K562 (cell line): ENCODE measurements around the gene AFF1. TPM values are rescaled to one million over a fixed set of nuclear protein-coding genes. Genes with fewer than 3 reads are reported as not detected.

Source experiments
- CBFA2T3 ChIP-seq: fragments of 450-650 bp; IDR thresholded peaks from 2 replicates; pipeline ENCODE4 v1.6.1; 2017
- CHD2 ChIP-seq: IDR thresholded peaks from 2 replicates; pipeline ENCODE4 v1.6.1; 2011; ENCODE audit warnings: low read depth, low read length
- ESRRA ChIP-seq: fragments of 450-650 bp; IDR thresholded peaks from 2 replicates; pipeline ENCODE4 v1.6.1; 2014; ENCODE audit warnings: low read depth, mild to moderate bottlenecking, moderate library complexity, borderline replicate concordance
- FOXA3 ChIP-seq, 2 experiments: fragments of 450-650 bp in 1 of 2; sonication (generic) in 1 of 2; formaldehyde crosslinking; IDR thresholded peaks in 1 of 2; conservative IDR thresholded peaks in 1 of 2; 2 replicates each; pipeline versions ENCODE4 v1.4.0 to v1.8.0; 2020 to 2022; ENCODE audit warnings: mild to moderate bottlenecking in 2 of 2, missing genetic modification reagents in 1 of 2
- FOXJ2 ChIP-seq: fragments of 200-800 bp; sonication (Bioruptor generic); IDR thresholded peaks from 2 replicates; pipeline ENCODE4 v1.6.1; 2016; ENCODE audit warnings: missing genetic modification characterization, missing compliant biosample characterization
- HMGN3 ChIP-seq: IDR thresholded peaks from 2 replicates; pipeline ENCODE4 v1.6.1; 2011; ENCODE audit warnings: borderline replicate concordance, low read depth, mild to moderate bottlenecking, mixed read lengths, low read length; ENCODE audit not compliant: insufficient read length; ENCODE audit errors: extremely low read depth
- HNRNPLL ChIP-seq: fragments of 200-400 bp; formaldehyde crosslinking; IDR thresholded peaks from 2 replicates; pipeline ENCODE4 v1.6.1; 2017; ENCODE audit warnings: low read length, low read depth, mild to moderate bottlenecking; ENCODE audit not compliant: poor library complexity, severe bottlenecking
- ILK ChIP-seq: fragments of 450-650 bp; IDR thresholded peaks from 2 replicates; pipeline ENCODE4 v1.6.1; 2016; ENCODE audit warnings: missing genetic modification characterization, low read depth, mild to moderate bottlenecking, missing compliant biosample characterization, moderate library complexity, borderline replicate concordance
- MEIS2 ChIP-seq: fragments of 450-650 bp; IDR thresholded peaks from 2 replicates; pipeline ENCODE4 v1.6.1; 2014; ENCODE audit warnings: mild to moderate bottlenecking; ENCODE audit not compliant: partially characterized antibody
- NKRF ChIP-seq: fragments of 450-650 bp; IDR thresholded peaks from 2 replicates; pipeline ENCODE4 v1.6.1; 2016; ENCODE audit warnings: borderline replicate concordance
- NR1H2 ChIP-seq: sonication (generic); formaldehyde crosslinking; IDR thresholded peaks from 2 replicates; pipeline ENCODE4 v1.4.0; 2020; ENCODE audit warnings: mild to moderate bottlenecking, missing genetic modification reagents
- PATZ1 ChIP-seq: fragments of 250-450 bp; sonication (Bioruptor Pico); IDR thresholded peaks from 2 replicates; pipeline ENCODE4 v1.5.0; 2020; ENCODE audit warnings: mild to moderate bottlenecking, borderline replicate concordance
- POLR3A ChIP-seq: IDR thresholded peaks from 2 replicates; pipeline ENCODE4 v1.6.1; 2011; ENCODE audit warnings: borderline replicate concordance, mild to moderate bottlenecking, moderate library complexity; ENCODE audit not compliant: insufficient read length, insufficient read depth; ENCODE audit errors: extremely low read depth
- POLR3G ChIP-seq: IDR thresholded peaks from 2 replicates; pipeline ENCODE4 v1.6.1; 2011; ENCODE audit not compliant: insufficient read length, insufficient replicate concordance; ENCODE audit errors: extremely low read depth
- SAP30 ChIP-seq: fragments of 200-600 bp; sonication (generic); IDR thresholded peaks from 2 replicates; pipeline ENCODE4 v1.6.1; 2012; ENCODE audit warnings: borderline replicate concordance, low read depth, mild to moderate bottlenecking, moderate library complexity, low read length, control low read depth, inconsistent platforms; ENCODE audit not compliant: insufficient read depth, poor library complexity, severe bottlenecking
- SMAD4 ChIP-seq: fragments of 250-450 bp; sonication (Bioruptor Pico); conservative IDR thresholded peaks from 2 replicates; pipeline ENCODE4 v1.8.0; 2021; ENCODE audit warnings: inconsistent platforms, mild to moderate bottlenecking, moderate library complexity
- SMARCA4 ChIP-seq: fragments of 450-650 bp; IDR thresholded peaks from 2 replicates; pipeline ENCODE4 v1.6.1; 2016
- STAG1 ChIP-seq: sonication (generic); formaldehyde crosslinking; IDR thresholded peaks from 2 replicates; pipeline ENCODE4 v1.5.0; 2020; ENCODE audit warnings: missing genetic modification reagents, borderline replicate concordance
- THAP12 ChIP-seq: fragments of 250-450 bp; sonication (Bioruptor Pico); IDR thresholded peaks from 2 replicates; pipeline ENCODE4 v1.9.0; 2021; ENCODE audit warnings: mild to moderate bottlenecking, inconsistent platforms
- ZNF175 ChIP-seq: fragments of 200-800 bp; sonication (Bioruptor generic); IDR thresholded peaks from 2 replicates; pipeline ENCODE4 v1.6.1; 2016; ENCODE audit warnings: low read depth, mild to moderate bottlenecking, missing genetic modification characterization, missing compliant biosample characterization
- ZNF354B ChIP-seq: fragments of 250-450 bp; sonication (Bioruptor Pico); IDR thresholded peaks from 2 replicates; pipeline ENCODE4 v1.4.0; 2020
- ZNF436 ChIP-seq: fragments of 250-450, 450-650 bp; sonication (Bioruptor Pico); formaldehyde crosslinking; IDR thresholded peaks from 2 replicates; pipeline ENCODE4 v1.7.0; 2020; ENCODE audit warnings: mild to moderate bottlenecking
- ZNF586 ChIP-seq: fragments of 450-650 bp; formaldehyde crosslinking; conservative IDR thresholded peaks from 2 replicates; pipeline ENCODE4 v1.4.0; 2020; ENCODE audit warnings: mild to moderate bottlenecking, moderate library complexity
- polyA plus RNA-seq, 8 experiments: library from polyadenylated mRNA; depleted of rRNA in 4 of 8; stranded (reverse) in 5 of 8; unstranded in 3 of 8; fragments of >200 nt; fragmentation: Nextera tagmentation in 2 of 8; fragmentation: Illumina TruSeq in 1 of 8; extraction: Ambion mirVana in 2 of 8; extraction: Trizol in 1 of 8; gene quantifications; 2 replicates each; pipeline versions ENCODE4 v1.2.1 to v1.2.3, GENCODE V29; 2011 to 2014; ENCODE audit warnings: inconsistent platforms in 1 of 8, missing spikeins in 1 of 8
- total RNA-seq, 7 experiments: library from RNA; depleted of rRNA in 6 of 7; stranded (reverse); fragments of >200 nt in 6 of 7; fragmentation: Illumina TruSeq in 2 of 7; extraction: Trizol in 2 of 7; gene quantifications; 2 replicates each; pipeline versions ENCODE4 v1.2.1 to v1.2.3, GENCODE V29; 2011 to 2021; ENCODE audit warnings: low replicate concordance in 1 of 7

AFF1 gene
- total and polyA plus RNA-seq, 9 of the 15 experiments (the other 6 are each of a cell fraction or from before 2014, with no cell fraction given): 4.1 to 47.5 (median 17.2) TPM

- no peak for TF ChIP-seq HMGN3
- TF ChIP-seq STAG1 (CRISPR knock-in tag): no peak
- peak; percentile 64; the same call in 1 of the 2 replicates for TF ChIP-seq SMARCA4
- TF ChIP-seq CBFA2T3: peak; percentile 95
- TF ChIP-seq SMAD4 (CRISPR knock-in tag): 0 out of 2 replicates have a peak, but pooled peaks have one; percentile 62
- no peak for TF ChIP-seq ZNF354B (CRISPR knock-in tag)
- no peak for TF ChIP-seq ZNF586 (CRISPR knock-in tag)
- no peak for TF ChIP-seq MEIS2
- no peak for TF ChIP-seq THAP12 (CRISPR knock-in tag)
- TF ChIP-seq PATZ1 (CRISPR knock-in tag): no peak
- TF ChIP-seq ILK (tag): no peak
- TF ChIP-seq POLR3A: no peak
- TF ChIP-seq ZNF175 (CRISPR knock-in tag): no peak
- no peak for TF ChIP-seq FOXA3 (CRISPR knock-in tag; conservative IDR thresholded peaks at IDR 0.05 in 1 of 2, IDR thresholded peaks at IDR 0.05 in 1 of 2)
- no peak for TF ChIP-seq NKRF
- TF ChIP-seq SAP30: no peak
- TF ChIP-seq NR1H2 (CRISPR knock-in tag): no peak
- TF ChIP-seq FOXJ2 (tag): no peak
- TF ChIP-seq CHD2: no peak
- no peak for TF ChIP-seq ESRRA
- no peak for TF ChIP-seq POLR3G
- TF ChIP-seq HNRNPLL: no peak
- TF ChIP-seq ZNF436 (CRISPR knock-in tag): no peak
Observed at GRCh38 chr4:86916392-86916791, 18.4 kb upstream of the AFF1 start (continued).
